HG02981 (cell line): Measurements from ENCODE around the gene CDKL2.
"Not testable (repeated sequence)": the region's sequence is repeated elsewhere in the genome, so short reads cannot be mapped to it uniquely, and the experiment has no call there.

Source experiments
- ATAC-seq: cut with Tn5 transposase; IDR thresholded peaks from one replicate; pipeline ENCODE4 v1.9.1; 2021; ENCODE audit warnings: mild to moderate bottlenecking, moderate library complexity; ENCODE audit not compliant: unreplicated experiment

CDKL2 gene

DNA sequence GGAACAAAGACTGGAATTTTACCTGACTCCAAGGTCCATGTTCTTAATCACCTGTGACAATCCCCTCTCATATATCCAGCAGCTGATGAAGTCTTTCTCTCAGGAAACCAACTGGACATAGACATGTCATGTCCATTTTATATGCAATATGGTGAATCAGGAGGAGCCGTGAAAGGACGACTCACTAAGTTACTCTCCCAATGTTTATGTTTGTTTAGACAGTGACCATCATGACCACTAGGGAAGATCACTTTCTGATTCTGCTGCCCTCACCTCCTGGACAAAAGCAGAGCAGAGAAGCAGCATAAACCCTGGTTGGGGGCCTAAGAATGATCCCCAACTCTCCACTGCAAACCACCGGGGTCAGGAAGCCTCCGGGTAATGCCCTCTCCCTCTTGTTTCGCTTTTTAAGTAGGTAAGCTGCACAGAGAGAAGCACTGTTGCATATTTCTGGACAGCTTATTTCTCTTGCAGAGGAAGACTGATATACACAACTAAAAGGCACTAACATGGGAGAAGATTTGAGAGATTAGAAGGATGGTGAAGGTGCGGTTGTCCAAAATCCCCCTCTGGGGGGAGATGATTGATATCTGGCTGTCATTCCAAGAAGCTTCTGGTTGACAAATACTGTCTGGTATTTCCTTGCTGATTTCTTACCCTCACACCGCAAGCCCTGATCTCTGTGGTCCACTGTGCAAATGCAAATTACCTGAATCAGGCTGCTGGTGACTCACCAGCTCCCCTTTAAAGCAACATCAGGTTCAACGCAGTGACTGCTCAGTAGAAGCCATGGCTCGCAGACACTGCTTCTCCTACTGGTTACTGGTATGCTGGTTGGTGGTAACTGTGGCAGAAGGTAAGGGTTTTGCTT is 74.8 kb downstream of the CDKL2 start, which contains the start of gene ODAPH:
TSS of gene ODAPH (plus strand) at position 773 of the 871 bp plus-strand sequence. CDS start at position 790, 17 bp downstream.
- peak; percentile 89 for ATAC-seq

GRCh38 chr4:75552452-75552851 is 77.9 kb downstream of the CDKL2 start:
- ATAC-seq: no peak

GRCh38 chr4:75549019-75549418 is 81.3 kb downstream of the CDKL2 start:
- ATAC-seq: no peak

- ATAC-seq: no peak
These were observed 82.5 kb downstream of the CDKL2 start for GRCh38 chr4:75547647-75548387.

- no peak for ATAC-seq
These were observed 84.8 kb downstream of the CDKL2 start for GRCh38 chr4:75545526-75545925.

DNA sequence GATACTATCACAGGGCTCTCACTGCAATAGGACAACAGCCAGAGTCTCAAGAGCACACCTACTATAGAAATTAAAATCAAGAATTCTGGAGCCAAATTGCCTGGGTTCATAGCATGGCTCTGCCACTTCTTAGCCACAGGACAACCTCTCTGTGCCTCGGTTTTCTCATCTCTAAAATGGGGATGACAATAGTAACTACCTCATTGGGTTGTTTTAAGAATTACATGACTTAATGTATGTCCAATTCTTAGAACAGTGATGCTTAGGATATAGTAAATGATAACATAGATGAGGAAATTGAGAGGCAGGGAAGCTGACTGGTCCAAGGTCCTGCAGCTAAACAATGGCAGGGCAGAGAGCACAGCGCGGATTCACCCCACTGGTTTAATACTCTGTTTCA is 85.5 kb downstream of the CDKL2 start:
- no peak for ATAC-seq

GRCh38 chr4:75544220-75544619 is 86.1 kb downstream of the CDKL2 start:
- ATAC-seq: not testable (repeated sequence)

DNA sequence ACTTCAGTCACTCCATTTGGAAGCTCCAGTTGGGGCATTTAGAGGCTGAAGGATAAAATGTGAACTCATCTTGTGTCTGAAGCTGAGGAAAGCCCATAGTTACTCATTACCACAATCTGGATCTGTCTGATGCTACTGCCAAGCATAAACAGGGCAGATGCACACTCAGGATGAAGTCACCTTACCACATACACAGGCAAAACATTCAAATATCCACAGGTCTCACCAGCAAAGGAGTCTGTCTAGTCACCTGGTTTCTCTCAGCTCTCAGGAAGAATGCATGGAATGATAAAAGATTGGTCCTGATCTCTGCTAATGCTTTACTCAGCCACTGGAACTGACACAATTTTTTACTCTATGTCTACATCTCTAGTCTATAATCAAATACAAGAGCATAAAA is 87.5 kb downstream of the CDKL2 start:
- no peak for ATAC-seq

GRCh38 chr4:75537308-75537707 is 93.0 kb downstream of the CDKL2 start:
- not testable (repeated sequence) for ATAC-seq

DNA sequence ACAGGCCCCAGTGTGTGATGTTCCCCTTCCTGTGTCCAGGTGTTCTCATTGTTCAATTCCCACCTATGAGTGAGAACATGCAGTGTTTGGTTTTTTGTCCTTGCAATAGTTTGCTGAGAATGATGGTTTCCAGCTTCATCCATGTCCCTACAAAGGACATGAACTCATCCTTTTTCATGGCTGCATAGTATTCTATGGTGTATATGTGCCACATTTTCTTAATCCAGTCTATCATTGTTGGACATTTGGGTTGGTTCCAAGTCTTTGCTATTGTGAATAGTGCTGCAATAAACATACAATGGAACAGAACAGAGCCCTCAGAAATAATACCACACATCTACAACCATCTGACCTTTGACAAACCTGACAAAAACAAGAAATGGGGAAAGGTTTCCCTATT is 96.4 kb downstream of the CDKL2 start:
- not testable (repeated sequence) for ATAC-seq

- not testable (repeated sequence) for ATAC-seq
These were observed 96.9 kb downstream of the CDKL2 start for GRCh38 chr4:75533339-75533887.

DNA sequence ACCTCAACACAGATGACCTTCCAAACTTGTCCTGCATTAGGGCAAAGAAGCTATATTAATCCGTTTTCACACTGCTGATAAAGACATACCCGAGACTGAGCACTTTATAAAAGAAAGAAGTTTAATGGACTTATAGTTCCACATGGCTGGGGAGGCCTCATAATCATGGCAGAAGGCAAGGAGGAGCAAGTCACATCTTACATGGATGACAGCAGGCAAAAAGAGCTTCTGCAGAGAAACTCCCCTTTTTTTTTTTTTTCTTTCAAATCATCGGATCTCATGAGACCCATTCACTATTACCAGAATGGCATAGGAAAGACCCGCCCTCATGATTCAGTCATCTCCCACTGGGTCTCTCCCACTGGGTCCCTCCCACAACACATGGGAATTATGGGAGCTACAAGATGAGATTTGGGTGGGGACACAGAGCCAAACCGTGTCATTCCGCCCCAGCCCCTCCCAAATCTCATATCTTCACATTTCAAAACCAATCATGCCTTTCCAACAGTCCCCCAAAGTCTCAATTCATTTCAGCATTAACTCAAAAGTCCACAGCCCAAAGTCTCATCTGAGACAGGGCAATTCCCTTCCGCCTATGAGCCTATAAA is 98.7 kb downstream of the CDKL2 start:
- not testable (repeated sequence) for ATAC-seq

GRCh38 chr4:75530556-75531322 is 99.6 kb downstream of the CDKL2 start:
- no peak for ATAC-seq
